HuH-7 (cell line): ENCODE measurements around the gene S100Z.

ENCODE experiments used
- DNase-seq: peaks from one replicate; pipeline ENCODE4 v3.0.0; 2011; ENCODE audit warnings: low spot score

Gene S100Z

DNA sequence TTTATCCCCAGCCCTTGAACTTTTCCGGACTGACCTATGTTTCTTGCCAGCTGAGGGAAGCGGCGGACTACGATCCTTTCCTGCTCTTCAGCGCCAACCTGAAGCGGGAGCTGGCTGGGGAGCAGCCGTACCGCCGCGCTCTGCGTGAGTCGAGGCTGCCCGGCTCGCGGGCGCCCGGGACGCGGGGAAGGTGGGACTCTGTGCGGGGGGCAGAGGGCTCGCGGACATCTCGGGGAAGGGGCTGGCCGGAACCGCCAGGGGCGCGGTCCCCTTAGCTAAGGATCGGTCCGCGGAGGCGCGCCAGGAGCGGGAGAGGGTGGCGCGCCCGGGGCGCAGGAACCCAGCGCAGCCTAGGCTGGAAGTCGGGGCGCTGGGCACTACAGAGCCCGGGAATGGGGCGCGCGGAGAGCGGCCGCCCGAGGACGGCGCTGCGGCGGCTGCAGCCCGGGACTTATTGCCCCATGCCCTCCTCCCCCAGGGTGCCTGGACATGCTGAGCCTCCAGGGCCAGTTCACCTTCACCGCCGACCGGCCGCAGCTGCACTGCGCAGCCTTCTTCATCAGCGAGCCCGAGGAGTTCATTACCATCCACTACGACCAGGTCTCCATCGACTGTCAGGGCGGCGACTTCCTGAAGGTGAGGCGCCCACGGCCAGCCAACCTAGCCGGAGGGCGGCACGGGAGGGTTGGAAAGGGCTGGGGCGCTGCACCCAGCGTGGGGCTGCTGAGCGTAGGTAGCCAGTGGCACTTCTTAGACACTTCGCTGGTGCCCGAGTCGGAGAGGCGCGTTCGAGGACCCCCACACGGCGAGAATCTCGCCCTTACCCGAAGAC lies 104.0 kb downstream of the S100Z start:
- no peak for DNase-seq

DNA sequence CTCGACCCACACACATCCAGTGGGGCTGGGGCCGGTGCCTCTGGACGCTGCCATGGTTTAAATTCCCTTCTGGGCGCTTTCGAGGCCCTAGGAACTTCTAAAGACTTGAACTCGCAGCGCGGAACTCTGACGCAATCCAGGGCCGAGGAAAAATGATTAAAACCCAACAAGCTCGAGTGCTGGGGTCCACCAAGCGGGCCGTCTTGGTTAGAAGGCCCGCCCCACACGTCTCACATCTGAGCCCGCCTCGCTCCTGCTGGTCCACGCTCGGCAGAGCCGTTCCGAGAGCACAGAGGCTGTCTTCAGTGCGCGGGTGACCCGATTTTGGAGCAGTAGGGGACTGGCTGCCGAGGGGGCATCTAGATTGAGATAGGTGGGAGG lies 104.6 kb downstream of the S100Z start:
- no peak for DNase-seq

DNA sequence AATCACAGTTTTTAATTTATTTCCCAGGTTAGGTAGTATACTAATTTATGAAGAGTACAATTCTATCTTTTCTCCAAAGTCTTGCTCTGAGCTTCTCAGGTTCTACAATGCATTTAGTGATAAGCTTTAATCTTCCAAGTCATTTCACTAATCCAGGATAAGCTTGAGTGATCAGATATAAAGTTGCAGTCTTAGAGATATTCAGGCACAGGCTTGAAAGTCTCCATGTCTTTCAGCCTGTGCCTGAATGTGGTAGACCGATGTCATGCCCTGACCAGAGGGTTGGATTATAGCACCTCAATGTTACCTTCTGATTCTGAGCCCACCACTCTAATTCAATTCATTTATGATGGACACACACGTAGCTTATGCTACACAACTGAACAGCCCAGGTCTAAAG lies 106.2 kb downstream of the S100Z start:
- no peak for DNase-seq

DNA sequence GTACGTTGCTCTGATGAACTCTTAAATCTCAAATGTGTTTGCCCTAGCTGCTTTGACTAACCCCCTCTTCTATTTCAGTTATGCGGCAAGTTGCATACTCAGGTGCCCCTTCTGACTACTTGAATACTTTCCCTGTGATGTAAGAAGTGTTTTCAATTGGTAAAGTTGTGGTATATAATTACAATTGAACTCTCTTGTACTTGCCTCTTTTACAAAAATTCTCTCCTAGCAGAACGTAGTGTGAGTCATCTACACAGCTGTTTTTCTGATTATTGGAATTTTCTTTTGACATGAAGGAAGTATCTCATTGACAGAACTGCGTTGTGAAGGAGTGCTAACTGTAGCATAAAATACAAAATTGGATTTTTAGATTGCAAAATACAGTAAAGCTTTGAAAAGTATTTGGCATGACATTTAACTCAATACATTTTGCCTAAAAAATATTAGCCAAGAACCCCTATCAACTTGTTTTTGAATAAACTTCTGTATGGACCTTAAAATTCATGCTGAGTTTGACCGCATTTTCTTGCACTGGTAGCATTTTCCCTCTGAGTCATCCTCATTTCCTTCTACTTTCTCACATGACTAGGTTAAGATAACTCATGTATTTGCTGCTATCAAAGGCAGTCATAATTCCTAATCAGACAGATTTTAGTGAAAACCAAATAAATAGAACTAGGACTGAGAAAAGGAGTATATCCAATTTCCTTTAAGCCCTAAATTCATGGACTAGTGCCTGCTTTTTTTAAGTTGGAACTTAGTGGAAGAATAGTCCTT lies 109.4 kb downstream of the S100Z start:
- no peak for DNase-seq

DNA sequence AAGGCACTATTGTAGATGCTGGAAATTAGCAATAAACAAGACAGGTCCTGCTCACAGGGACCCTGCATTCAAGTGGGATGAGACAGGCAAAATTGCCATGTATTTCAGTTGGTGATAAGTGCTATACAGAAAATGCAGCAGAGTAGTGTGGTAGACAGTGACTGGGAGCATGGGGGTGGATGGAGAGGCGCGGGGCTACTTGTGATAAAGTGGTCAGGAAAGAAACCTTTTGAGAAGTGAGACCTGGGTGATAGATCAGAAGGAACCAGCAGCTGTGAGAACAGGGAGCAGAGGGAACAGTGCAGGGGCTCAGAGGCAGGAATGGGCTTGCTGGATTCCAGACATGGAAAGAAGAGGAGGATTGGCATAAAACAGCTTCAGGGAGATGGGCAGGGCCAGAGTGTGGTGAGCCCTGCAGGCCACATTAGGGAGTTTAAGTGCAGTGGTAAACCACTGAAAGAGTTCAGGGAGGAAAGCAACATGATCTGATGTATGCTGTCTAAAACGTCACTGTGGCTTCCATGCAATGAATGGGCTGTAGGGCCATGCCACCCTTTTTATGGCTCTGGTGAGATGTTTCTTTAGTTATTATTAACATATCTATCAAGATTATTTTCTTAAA lies 110.3 kb downstream of the S100Z start:
- DNase-seq: no peak

DNA sequence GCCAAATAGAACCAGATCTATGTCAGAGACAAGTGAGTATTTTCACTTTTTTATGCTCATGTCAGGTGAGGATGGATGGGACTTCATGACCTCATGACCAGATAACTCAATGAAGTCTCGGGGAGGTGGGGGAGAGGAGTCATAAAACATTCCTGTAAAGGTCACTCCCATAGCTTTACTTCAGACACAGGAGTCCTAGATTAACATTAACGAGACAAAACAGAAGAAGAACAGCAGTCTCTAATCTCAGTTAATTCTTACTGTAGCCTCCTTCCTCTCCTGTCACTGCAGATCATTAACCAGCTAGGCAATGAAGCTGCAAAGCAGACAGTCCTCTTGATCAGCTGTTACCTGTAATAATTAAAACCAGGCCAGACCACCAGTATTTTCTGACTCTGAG lies 114.2 kb downstream of the S100Z start:
- no peak for DNase-seq
